Effector memory CD8-positive, alpha-beta T cell (primary cell): ENCODE measurements around the gene SRPK1.
A peak's percentile ranks its signal among the peaks of the same experiment; 100 is the strongest.

Experiments
- ATAC-seq: fragments of 150-1000 bp; cut with Tn5 transposase; replicated peaks from 2 replicates; pipeline ENCODE4 v1.10.0; 2021; ENCODE audit warnings: mild to moderate bottlenecking, moderate library complexity
- DNase-seq, 3 experiments: peaks; one replicate each; pipeline ENCODE4 v3.0.0; 2021
- H3K27ac Mint-ChIP-seq, 2 donors: one replicate each; pipeline ENCODE4 v1.8.0; 2022; ENCODE audit warnings: mild to moderate bottlenecking in 2 of 2, mixed read lengths in 2 of 2, moderate library complexity in 2 of 2
- H3K27me3 Mint-ChIP-seq, 2 donors: one replicate each; pipeline ENCODE4 v1.8.0; 2022; ENCODE audit warnings: mixed read lengths in 2 of 2
- H3K36me3 Mint-ChIP-seq: one replicate; pipeline ENCODE4 v1.8.0; 2022; ENCODE audit warnings: mild to moderate bottlenecking, moderate library complexity, mixed read lengths; ENCODE audit not compliant: insufficient read depth
- H3K4me1 Mint-ChIP-seq, 2 donors: one replicate each; pipeline ENCODE4 v1.8.0; 2022; ENCODE audit warnings: low read depth in 2 of 2, mixed read lengths in 2 of 2
- H3K4me3 Mint-ChIP-seq, 2 donors: one replicate each; pipeline ENCODE4 v1.8.0; 2022; ENCODE audit warnings: mild to moderate bottlenecking in 2 of 2, mixed read lengths in 2 of 2, moderate library complexity in 2 of 2
- H3K9me3 Mint-ChIP-seq, 2 donors: one replicate each; pipeline ENCODE4 v1.8.0; 2022; ENCODE audit warnings: mixed read lengths in 2 of 2

Gene SRPK1

DNA sequence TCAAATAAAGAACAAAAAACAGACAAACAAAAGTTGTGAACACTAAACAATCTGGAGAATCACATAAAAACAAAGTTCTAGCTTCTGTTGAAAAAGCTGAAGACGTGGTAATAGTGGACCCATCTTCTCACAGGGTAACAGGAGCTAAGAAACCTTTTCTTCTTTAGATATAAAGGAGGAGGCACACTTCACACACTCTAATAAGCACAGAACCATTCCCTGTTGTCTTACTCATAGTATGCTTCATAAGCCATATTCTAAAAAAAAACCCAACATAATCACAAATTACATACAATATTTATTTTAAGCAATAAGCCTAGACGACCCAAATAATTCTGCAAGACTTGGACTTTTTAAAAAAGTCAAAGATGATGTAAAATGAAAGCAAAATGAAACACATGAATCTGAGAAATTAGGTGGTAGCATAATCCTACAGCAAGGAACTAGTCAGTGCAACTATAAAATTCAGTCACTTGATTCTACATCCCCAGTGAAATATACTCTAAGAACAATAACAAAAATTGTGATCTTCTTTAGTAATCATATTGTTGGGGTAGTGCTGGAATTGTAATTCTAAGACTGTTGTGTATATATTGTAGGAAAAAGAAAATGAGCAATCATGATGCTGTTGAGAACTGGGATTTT is 15.6 kb downstream of the SRPK1 start:
- no peak overlapping the region for H3K4me3 Mint-ChIP-seq
- DNase-seq = no peak
- H3K36me3 Mint-ChIP-seq = peaks cover 18% of the 10 kb centered on the region
- no peak overlapping the region for H3K27ac Mint-ChIP-seq
- no peaks in the 10 kb centered on the region for H3K9me3 Mint-ChIP-seq
- no peaks in the 10 kb centered on the region for H3K27me3 Mint-ChIP-seq
- peaks cover 10 to 18% of the 10 kb centered on the region in 2 donors for H3K4me1 Mint-ChIP-seq
- no peak for ATAC-seq

DNA sequence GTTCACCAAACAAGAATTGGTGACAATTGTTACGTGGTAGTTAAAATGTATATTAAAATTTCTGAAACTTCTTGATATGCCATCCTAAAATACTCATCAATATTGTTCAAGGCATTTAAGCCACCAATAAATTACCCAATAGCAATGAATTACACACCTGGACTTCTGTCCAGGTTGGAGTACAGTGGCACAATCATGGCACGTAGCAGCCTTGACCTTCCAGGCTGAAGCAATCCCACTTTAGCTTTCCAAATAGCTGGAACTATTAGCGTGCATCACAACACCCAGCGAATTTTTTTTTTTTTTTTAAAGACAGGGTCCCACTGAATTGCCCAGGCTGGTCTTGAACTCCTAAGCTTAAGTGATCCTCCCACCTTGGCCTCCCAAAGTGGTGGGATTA is 17.2 kb downstream of the SRPK1 start:
- Mint-ChIP-seq H3K36me3 (peaks cover 16% of the 10 kb centered on the region), H3K4me1 (peaks cover 10 to 23% of the 10 kb centered on the region in 2 donors), H3K4me3 (no peak overlapping the region), H3K27me3 (no peaks in the 10 kb centered on the region), H3K9me3 (no peaks in the 10 kb centered on the region), H3K27ac (no peak overlapping the region)
- DNase-seq = no peak
- ATAC-seq = no peak

- H3K4me1 Mint-ChIP-seq = peaks cover 10 to 32% of the 10 kb centered on the region in 2 donors
- H3K27me3 Mint-ChIP-seq = no peaks in the 10 kb centered on the region
- DNase-seq (no peak), ATAC-seq (no peak)
- no peak overlapping the region for H3K4me3 Mint-ChIP-seq
- H3K36me3 Mint-ChIP-seq = peaks cover 16% of the 10 kb centered on the region
- no peaks in the 10 kb centered on the region for H3K9me3 Mint-ChIP-seq
- peak overlapping the region in 1 of 2 donors; percentile 3 for H3K27ac Mint-ChIP-seq
Observed at GRCh38 chr6:35900448-35900847, 20.4 kb downstream of the SRPK1 start.

DNA sequence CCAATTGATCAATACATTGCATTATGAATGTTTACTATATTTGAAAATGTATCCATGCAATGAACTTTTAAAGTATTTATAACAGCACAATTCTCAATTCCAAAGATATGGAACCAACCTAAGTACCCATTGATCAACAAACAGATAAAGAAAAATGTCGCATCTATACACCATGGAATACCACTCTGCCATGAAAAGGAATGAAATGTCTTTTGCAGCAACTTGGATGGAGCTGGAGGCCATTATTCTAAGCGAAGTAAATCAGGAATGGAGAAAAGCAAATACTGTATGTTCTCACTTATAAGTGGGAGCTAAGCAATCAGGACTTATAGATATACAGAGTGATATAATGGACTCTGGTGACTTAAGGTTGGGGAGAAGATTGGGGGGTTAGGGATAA is 22.9 kb downstream of the SRPK1 start:
- H3K4me1 Mint-ChIP-seq = peaks cover 9 to 39% of the 10 kb centered on the region in 2 donors
- ATAC-seq (no peak), DNase-seq (no peak)
- H3K4me3 Mint-ChIP-seq = no peak overlapping the region
- no peaks in the 10 kb centered on the region for H3K27me3 Mint-ChIP-seq
- no peak overlapping the region for H3K27ac Mint-ChIP-seq
- peaks cover 5% of the 10 kb centered on the region for H3K36me3 Mint-ChIP-seq
- H3K9me3 Mint-ChIP-seq = no peaks in the 10 kb centered on the region

GRCh38 chr6:35897486-35897885 is 23.4 kb downstream of the SRPK1 start:
- ATAC-seq (no peak), DNase-seq (no peak)
- Mint-ChIP-seq H3K27ac (no peak overlapping the region), H3K4me3 (no peak overlapping the region), H3K27me3 (no peaks in the 10 kb centered on the region), H3K4me1 (peaks cover 9 to 42% of the 10 kb centered on the region in 2 donors), H3K9me3 (no peaks in the 10 kb centered on the region), H3K36me3 (peaks cover 5% of the 10 kb centered on the region)

DNA sequence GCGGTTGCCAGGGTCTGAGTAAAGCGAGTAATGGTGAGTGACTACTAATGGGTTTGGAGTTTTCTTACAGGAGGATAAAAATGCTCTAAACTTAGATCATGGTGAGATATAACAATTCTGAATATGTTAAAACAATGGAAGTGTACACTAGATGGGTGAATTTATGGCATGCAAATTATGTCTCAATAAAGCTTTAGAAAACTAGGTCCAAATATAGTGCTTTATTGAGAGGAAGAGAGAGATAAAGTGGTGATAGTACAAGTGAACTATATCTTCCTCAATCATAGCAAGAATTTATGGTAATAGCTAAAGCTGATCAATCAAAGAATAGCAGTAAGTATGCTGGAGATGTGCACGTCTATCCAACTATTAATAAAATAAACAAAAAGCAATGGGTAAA is 23.9 kb downstream of the SRPK1 start:
- Mint-ChIP-seq H3K4me1 (peaks cover 9 to 42% of the 10 kb centered on the region in 2 donors), H3K27me3 (no peaks in the 10 kb centered on the region), H3K36me3 (peaks cover 5% of the 10 kb centered on the region), H3K4me3 (no peak overlapping the region), H3K27ac (no peak overlapping the region), H3K9me3 (no peaks in the 10 kb centered on the region)
- no peak for ATAC-seq
- DNase-seq = no peak

GRCh38 chr6:35896228-35896627 is 24.7 kb downstream of the SRPK1 start:
- Mint-ChIP-seq H3K36me3 (peaks cover 5% of the 10 kb centered on the region), H3K27me3 (no peaks in the 10 kb centered on the region), H3K9me3 (no peaks in the 10 kb centered on the region), H3K4me1 (peaks cover 9 to 42% of the 10 kb centered on the region in 2 donors), H3K4me3 (no peak overlapping the region), H3K27ac (peak overlapping the region in 1 of 2 donors; percentile 27)
- ATAC-seq (no peak), DNase-seq (no peak)

- ATAC-seq = no peak
- H3K36me3 Mint-ChIP-seq = peaks cover 4% of the 10 kb centered on the region
- H3K27me3 Mint-ChIP-seq = no peaks in the 10 kb centered on the region
- peak overlapping the region in 1 of 2 donors; percentile 27 for H3K27ac Mint-ChIP-seq
- no peak overlapping the region for H3K4me3 Mint-ChIP-seq
- no peaks in the 10 kb centered on the region for H3K9me3 Mint-ChIP-seq
- DNase-seq = no peak
- H3K4me1 Mint-ChIP-seq = peaks cover 9 to 39% of the 10 kb centered on the region in 2 donors
Observed at GRCh38 chr6:35895560-35895959, 25.3 kb downstream of the SRPK1 start.

DNA sequence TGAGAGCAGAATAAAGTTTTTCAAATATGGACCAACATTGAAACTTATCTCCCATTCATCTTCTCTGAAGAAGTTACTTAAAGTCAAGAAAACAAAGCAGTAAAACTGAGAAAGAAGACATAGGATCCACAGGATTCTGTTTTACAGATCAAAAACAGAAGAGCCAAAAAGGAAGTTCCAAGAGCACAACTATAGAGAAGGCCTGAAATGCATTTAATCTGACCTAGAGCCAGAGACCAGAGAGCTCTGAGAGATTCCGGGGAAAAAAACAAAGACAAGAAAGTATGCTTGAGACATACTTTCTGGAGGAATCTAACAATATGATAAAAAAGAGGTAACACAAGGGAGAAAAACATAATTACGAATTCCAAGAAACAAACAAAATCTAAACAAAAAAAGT is 26.1 kb downstream of the SRPK1 start:
- DNase-seq (no peak), ATAC-seq (no peak)
- Mint-ChIP-seq H3K27ac (peak overlapping the region in 1 of 2 donors; percentile 3), H3K36me3 (peaks cover 5% of the 10 kb centered on the region), H3K4me1 (peaks cover 9 to 37% of the 10 kb centered on the region in 2 donors), H3K27me3 (no peaks in the 10 kb centered on the region), H3K9me3 (no peaks in the 10 kb centered on the region), H3K4me3 (no peak overlapping the region)

- H3K4me1 Mint-ChIP-seq = peaks cover 9 to 31% of the 10 kb centered on the region in 2 donors
- H3K4me3 Mint-ChIP-seq = no peak overlapping the region
- no peaks in the 10 kb centered on the region for H3K9me3 Mint-ChIP-seq
- peak overlapping the region in 1 of 2 donors; percentile 10 for H3K27ac Mint-ChIP-seq
- H3K27me3 Mint-ChIP-seq = no peaks in the 10 kb centered on the region
- DNase-seq = no peak
- ATAC-seq = no peak
- H3K36me3 Mint-ChIP-seq = peaks cover 14% of the 10 kb centered on the region
Observed at GRCh38 chr6:35893246-35893645, 27.7 kb downstream of the SRPK1 start.

- DNase-seq = no peak
- peaks cover 9 to 26% of the 10 kb centered on the region in 2 donors for H3K4me1 Mint-ChIP-seq
- no peak overlapping the region for H3K27ac Mint-ChIP-seq
- no peaks in the 10 kb centered on the region for H3K27me3 Mint-ChIP-seq
- no peaks in the 10 kb centered on the region for H3K9me3 Mint-ChIP-seq
- ATAC-seq = no peak
- H3K36me3 Mint-ChIP-seq = peaks cover 20% of the 10 kb centered on the region
- no peak overlapping the region for H3K4me3 Mint-ChIP-seq
Observed at GRCh38 chr6:35892482-35892881, 28.4 kb downstream of the SRPK1 start.

DNA sequence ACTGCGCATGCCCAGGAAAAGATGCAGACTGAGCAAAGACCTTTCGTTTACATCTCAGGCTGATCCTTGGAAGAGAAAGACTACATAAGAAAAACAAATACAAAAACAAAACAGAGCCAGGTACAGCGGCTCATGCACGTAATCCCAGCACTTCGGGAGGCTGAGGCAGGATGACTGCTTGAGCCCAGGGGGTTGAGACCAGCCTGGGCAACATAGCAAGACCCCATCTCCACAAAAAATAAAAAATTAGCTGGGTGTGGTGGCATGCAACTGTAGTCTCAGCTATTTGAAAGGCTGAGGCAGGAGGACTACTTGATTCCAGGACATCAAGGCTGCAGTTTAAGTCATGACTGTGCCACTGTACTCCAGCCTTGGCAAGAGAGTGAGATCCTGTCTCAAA is 41.7 kb downstream of the SRPK1 start:
- Mint-ChIP-seq H3K36me3 (peaks cover 39% of the 10 kb centered on the region), H3K4me1 (no peaks in the 10 kb centered on the region), H3K27me3 (no peaks in the 10 kb centered on the region), H3K9me3 (peaks cover 10 to 17% of the 10 kb centered on the region in 2 donors), H3K27ac (no peak overlapping the region), H3K4me3 (no peak overlapping the region)
- ATAC-seq (no peak), DNase-seq (no peak)

DNA sequence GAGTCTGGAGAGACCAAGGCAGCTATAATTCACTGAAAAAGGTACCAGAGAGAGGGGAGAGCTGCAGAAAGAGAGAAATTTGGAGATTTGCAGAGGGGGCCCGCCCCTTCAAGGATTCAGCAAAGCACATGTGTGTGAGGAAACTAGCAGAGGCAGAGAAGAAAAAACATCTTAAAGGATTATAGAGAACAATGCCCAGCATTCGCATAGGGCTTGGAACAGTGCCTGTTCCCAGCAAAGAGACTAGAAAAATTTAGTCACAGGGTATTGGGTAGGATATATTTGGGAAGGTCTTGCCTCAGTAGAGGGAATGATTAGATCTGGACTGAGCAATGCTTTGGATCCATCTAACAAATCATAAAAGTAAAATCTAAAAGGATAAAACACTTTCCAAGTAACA is 44.0 kb downstream of the SRPK1 start:
- no peak overlapping the region for H3K4me3 Mint-ChIP-seq
- H3K9me3 Mint-ChIP-seq = peaks cover 8 to 14% of the 10 kb centered on the region in 2 donors
- no peaks in the 10 kb centered on the region for H3K27me3 Mint-ChIP-seq
- H3K36me3 Mint-ChIP-seq = peaks cover 41% of the 10 kb centered on the region
- DNase-seq (no peak), ATAC-seq (no peak)
- no peaks in the 10 kb centered on the region for H3K4me1 Mint-ChIP-seq
- no peak overlapping the region for H3K27ac Mint-ChIP-seq

- H3K4me1 Mint-ChIP-seq = no peaks in the 10 kb centered on the region
- no peak overlapping the region for H3K27ac Mint-ChIP-seq
- H3K9me3 Mint-ChIP-seq = peaks cover under 1% of the 10 kb centered on the region in 2 donors
- DNase-seq (no peak), ATAC-seq (no peak)
- no peak overlapping the region for H3K4me3 Mint-ChIP-seq
- peaks cover 40% of the 10 kb centered on the region for H3K36me3 Mint-ChIP-seq
- no peaks in the 10 kb centered on the region for H3K27me3 Mint-ChIP-seq
Observed at GRCh38 chr6:35874730-35875129, 46.2 kb downstream of the SRPK1 start.
